ENCODE measurements around the gene FBRSL1.

FBRSL1 gene

DNA sequence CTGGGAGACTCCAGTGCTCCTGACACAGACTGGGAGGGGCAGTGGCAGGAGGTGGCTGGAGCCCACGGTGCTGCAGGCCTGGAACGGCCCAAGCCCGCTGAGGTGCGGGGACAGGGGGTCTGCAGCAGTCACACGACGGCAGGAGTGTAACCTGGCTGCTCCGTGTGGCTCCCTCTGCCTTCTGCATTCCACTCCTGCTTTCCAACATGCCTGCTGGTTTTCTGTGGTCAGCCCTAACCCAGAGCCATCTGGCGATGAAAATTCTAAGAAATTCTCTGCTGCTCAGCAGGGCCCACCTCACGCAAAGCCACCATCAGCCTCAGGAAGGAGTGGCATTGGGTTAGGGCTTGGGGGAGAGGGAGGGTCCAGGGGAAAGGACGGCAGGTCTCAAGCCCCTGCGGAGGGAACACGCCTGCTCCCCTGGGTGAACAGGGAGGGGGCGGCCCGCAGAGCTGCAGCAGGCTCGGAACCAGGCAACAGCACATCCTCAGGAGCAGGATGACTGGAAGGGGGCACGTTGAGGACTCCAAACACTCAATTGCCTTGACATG lies 5.0 kb upstream of the FBRSL1 start:
- DNase-seq: no peak

DNA sequence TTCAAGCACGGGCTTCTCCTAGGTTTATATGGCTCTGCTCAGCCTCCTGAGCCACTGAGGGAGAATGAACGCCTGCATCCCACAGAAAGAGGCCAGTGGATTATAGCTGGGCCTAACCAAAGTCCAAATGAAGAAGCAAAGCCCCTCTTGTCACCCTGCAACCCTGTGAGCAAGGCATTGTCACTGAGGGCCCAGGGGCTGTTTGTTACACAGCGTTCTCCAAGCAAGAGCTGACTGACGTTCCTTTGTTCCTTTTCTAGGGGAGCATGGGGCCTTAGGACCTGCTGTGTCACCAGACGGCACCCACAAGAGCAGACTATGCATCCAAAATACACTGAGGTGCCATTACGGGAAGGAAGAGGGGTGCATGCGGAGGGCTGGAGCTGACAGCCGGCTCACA lies 4.3 kb upstream of the FBRSL1 start:
- no peak for DNase-seq

DNA sequence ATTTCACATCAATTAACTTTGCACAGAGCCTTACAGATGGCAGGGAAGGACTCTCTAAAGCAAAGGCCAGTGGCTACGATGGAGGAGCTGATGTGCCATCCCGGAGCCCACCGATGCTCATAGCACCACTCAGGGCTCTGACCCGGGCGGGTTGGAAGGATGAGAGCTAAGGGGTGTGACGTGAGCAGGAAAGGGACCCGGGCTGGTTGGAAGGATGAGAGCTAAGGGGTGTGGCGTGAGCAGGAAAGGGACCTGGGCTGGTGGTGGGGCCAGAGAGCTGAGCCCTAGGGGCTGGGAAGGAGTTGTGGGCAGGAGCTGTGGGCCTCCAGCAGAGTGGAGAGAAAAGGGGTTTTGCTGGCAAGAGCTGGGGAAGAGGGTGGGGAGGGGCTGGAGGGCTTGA lies 3.8 kb upstream of the FBRSL1 start:
- no peak for DNase-seq

DNA sequence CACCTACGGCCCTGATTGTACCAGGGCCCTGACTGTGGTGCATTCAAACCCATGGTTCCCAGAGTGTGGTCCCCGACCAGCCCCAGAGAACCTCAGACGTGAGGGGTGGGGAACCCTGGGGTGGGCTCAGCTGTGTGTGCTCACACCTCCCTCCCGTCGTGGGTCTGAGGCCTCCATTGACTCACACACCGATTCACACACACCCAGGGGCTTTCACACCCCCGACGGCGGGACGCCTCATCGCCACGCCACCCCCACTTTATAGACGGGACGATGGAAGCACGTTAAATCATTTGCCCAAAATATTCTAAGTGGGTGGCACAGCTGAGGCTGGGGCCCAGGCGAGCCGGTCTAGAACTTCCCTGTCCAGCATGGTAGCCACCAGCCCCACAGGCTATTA lies 3.4 kb upstream of the FBRSL1 start:
- DNase-seq: no peak

DNA sequence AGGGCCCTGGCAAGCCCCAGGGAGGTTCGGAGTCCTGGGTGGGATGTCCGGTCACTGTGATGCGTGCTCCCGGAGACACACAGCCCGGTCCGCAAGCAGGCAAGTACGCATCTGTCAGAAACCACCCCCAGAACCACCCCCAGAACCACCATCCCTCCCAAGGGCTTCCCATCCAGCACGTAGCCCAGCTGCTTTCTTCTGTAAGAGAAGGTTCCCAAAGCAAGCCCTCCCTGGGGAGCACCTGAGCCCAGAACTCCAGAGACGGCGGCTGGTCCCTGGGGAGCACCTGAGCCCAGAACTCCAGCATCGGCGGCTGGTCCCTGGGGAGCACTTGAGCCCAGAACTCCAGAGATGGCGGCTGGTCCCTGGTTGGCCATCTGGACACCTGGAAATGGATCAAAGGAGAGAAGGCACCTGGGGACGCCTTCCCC lies 2.6 kb upstream of the FBRSL1 start:
- no peak for DNase-seq

DNA sequence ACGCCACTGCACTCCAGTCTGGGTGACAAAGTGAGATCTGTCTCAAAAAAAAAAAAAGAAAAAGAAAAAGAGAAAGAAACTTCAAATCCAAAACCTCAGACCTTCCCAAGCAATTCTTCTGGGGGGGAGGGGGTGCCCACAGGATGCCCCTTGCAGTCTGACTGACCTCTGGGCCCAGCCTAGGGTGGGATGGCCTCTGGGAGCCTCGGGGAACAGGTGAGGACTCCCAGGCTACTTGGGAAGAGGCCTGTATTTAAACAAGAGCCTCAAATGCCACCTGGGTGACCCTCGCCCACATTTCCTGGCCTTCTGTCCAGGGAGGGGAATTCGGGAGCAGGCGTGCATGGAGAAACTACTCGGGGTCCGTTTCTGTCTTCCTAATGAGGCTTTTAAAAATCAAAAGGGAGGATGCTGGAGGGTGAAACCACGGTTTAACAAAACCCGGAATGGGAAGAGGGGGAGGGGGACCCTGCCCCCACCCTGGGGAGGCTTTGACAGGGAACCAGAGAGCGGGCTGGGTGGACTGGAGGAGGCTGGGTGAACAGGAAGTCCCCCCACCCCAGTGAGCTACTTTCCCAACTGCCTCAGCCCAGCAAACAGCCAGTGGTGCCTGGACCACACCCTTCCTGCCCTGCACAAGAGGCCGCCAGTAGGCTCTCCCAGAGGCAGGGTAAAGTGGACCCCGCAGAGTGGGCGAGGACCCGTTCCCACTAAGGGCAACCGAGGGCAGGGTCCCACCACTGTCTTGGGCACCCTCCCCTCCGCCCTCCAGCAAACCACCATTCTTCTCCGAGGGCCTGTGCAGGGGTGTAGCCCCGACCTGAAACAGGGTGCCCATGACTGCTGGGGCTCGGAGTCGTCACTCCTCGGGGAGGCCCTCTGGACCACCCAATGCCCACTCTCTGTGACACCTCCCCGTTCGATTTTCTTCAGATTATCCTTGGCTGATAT lies 1.5 kb upstream of the FBRSL1 start:
- no peak for DNase-seq

DNA sequence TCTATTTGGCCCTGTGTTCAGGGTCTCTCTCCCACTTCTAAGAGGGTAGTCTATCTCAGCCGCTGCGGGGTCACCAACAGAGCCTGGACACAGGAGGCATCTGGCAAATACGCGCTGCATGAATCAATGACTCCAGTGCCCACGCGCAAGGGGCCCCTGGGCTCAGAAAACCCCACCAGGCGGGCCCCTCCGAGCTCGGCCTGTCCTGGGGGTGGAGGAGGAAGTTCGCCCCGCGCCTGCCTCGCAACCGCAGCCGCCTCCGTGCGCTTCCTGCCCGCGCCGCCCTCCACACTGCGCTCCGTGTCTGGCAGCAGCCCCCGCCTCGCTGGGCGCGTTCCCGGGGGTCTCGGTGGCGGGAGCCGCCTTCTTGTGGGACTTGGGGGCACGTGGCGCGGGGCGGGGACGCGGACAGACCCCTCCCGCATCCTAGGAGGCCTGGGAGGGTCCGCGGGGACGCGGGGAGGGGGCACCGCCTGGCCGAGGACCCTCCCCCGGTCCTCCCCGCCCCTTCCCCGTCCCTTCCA lies 811 bp upstream of the FBRSL1 start:
- no peak for DNase-seq

DNA sequence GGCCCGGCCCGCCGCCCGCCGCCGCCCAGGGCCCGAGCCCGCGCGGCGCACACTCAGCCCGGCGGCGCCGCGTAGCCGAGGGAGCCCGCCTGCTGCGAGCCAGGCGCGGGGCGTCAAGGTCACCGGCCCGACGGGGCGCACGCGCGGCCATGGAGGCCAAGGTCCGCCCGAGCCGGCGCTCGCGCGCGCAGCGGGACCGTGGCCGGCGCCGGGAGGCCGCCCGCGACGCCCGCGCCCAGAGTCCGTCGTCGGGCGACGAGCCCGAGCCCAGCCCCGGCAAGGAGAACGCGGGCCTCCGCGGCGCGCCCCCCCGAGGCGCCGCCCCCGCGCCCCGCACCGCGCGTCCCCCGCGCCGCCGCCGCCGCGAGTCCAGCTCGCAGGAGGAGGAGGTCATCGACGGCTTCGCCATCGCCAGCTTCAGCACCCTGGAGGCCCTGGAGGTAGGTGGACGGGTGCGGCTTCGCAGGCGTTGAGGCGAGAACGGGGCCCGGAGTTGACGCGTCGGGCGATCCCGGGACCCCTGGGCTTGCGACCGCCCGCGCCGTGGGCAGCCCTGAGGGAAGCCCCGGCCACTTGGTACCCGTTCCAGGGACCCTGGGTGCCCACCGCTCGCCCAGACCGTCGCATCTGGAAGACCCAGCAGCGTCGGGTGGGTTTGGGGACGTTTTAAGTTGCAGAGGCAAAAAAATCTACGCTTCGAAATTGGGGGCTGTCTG lies 629 bp downstream of the FBRSL1 start:
- DNase-seq: no peak

DNA sequence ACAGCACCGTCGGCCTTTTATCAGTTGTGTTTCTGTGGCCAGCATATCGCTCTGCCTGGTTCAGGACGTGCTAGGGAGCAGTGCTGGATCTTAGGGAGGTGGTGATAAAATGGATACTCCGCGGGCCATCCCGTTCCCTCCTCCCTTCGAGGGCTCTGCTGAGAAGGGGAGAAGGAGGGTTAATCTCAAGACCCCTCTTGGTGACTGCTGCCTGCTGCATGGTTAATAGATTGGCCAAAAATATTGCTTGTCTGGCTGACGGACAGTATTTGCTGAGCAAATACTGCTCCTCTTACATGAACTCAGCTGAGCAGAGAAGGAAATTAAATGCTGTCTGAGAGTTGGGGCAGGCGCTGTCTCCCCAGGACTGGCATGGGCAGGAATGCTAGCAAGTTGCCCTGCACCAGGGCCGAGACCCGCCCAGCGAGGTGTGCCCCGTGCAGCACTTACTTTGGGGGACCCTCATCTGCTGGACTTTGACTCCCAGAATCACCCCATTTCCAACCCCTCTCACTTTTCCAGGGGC lies 1.2 kb downstream of the FBRSL1 start:
- DNase-seq: no peak

DNA sequence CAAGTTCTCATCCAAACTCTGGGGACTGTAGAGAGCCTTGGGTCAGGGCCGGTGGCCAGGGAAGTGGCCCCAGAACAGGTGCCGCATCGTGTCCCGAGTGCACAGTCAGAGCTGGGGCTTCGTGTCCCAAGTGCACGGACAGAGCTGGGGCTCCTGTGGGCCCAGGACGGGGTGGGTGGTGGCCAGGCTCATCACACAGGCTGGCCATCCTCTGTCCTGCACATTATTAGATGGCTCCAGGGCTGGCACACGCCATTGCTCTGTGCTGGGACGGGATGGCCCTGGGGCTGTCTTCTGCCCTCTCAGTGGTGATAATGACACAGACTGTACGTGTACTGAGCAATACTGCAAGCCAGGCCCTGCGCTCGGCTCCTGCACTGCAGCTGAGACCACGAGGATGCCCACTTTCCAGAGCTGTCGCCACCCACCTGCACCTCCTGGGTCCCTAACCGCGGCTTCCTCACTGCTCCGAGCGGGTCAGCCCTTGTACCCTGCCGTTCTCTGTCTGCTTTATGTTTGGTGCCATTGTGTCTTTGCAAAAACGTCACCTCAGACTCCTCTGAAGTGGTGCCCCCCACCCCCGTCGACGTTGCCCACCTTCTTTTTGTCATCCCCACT lies 1.9 kb downstream of the FBRSL1 start:
- no peak for DNase-seq

DNA sequence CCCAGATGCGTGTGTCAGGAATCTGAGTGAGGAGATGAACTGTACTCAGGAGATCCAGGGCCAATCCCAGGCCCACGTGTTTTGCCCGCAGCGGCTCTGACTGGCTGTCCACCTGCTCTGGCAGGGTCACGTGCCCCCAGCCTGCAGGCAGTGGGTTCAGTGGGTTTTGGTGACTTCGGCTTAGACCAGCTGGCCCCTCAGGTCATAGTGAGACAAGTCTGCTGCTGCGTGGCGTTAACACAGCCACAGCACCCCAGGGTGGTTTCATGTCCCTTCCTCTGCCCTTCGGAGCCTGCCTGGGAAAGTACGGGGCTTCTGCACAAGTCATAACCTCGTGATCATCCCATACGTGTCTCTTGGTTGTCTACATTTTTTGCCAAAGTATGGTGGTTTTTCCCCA lies 2.6 kb downstream of the FBRSL1 start:
- DNase-seq: no peak

DNA sequence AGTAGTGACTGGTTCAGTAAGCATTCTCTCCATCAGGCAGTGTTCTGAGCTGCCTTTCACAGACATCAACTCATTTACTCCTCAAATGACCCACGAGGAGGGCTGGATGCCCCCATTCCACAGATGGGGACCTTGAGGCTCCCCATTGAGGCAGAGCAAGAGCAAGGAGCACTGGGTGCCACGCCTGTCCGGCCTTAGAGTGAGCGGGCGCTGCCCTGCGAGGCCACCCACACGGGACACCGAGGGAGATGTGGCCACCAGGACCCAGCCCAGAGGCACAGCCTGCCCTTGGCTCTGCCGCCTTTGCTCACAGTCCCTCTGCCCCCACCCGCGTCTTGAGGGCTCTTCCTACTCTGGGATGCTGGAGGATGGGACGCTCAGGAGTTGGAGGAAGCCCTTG lies 3.0 kb downstream of the FBRSL1 start:
- no peak for DNase-seq

DNA sequence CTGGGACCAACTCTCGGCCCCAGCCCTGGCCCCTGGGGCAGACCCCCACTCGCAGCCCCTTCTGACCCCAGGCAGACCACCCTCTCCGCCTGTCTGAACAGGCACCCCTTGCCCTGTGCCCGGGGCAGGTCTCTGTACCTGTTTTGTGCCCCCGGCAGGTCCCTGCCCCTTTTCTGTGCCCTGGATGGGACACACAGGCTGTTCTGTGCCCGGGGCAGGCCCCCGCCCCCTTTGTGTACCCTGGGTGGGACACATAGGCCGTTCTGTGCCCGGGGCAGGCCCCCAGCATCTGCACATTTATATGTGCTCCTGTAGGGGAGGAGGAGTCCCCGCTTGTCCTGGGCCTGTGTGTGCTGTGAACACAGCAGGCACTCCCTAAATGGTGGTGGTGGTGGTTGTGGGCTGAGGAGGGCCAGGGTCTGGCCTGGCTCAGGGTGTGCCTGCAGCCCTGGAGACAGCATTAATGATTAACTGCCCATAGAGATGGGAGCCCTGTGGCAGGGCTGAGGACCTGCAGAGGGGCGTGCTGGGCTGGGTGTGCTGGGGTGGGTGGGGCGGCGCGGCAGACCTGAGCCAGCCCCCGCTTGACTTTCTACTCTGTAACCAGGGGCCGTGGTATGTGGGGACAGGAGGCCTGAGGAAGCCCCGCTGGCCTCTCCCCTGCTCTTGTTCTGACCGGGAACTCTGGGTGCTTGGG lies 3.7 kb downstream of the FBRSL1 start:
- no peak for DNase-seq

DNA sequence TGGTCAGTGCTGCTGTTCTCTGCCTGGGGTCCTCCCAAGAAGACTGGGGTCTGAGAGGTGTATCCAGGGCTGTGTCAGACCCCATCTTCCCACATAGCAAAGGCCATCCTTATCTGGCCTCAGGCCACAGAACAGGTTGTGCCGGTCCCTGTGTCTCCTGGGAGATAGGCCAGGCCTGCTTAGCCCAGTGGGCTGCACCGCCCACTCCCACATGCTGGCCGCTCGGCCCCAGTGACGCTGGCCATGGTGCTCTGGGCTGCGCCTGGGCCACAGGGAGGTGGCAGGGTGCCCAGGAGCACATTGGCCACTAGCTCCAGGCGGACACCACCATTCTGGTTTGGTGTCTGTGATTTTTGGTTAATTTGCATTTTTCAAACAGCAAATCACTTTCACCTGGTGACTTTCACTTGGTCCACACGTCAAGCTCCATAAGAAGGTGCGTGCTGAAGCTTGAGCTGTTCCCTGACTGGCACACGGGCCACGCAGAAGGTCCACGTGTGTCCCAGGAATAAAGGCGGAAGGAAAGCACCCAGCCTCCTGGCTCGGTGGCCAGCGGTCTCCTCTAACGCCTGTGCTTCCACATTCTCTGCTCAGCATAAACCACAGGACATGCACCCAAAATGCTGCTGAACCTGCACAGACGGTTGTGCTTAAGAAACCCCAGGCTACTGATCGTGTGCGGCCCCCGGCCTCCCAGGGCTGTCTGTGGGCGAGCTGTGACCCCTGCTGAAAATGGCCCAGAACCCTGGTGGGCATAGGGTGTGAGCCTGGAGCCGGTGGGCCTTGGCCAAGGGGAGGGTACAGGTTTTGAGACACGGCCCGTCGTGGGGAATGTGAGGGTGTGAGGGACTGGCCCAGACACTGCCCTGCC lies 4.6 kb downstream of the FBRSL1 start:
- DNase-seq: no peak

DNA sequence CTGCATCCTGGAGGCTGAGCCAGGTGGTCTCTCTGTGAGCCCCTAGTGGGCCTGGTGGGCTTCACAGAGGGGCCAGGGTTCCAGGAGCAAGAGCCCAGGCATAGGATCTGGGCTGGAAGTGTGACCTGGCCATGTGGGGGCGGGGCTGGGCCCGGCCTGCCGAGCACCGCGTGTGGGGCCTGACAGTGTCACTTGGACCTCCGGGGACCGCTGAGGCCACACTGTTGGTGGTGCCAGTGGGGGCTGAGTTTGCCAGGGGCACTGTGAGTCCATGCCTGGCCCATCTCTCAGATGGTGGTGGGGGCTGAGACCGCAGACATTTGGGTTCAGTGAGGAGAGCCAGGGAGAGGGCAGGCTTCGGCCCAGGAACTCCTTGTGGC lies 5.2 kb downstream of the FBRSL1 start:
- DNase-seq: no peak

DNA sequence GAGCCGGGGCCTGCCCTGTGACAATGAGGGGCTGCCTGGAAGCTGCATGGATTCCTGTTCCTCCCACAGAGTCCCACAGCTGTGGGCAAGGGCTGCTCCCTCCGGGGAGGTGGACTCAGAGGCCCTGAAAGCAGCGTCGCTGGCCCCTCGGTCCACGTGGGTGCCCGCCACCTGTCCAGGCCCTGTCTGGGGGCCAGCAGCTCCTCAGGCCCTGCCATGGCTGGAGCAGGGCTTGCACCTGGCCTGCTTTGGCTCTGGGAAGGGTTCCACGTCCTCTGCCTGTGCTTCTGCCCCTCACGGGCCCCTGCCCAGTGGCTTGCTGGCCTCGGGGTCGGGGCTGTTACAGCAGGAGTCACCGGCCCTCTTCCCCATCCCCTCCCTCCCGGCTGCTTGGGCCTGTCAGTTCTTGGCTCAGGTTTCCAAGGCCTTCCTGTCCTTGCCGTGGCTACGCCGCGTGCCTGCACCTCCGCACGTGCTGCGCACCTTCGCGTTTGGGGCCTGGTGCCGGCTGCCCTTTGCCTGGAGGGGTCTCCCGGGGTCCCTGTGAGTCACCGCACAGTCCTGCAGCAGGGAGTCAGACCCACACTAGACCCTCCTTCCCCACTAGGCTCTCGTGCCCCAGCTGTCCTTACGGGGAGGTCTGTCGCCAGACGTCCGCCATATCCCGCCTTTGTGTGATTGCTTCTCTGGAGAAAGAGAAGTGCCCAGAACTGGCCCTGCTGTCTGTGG lies 5.8 kb downstream of the FBRSL1 start:
- DNase-seq: no peak

DNA sequence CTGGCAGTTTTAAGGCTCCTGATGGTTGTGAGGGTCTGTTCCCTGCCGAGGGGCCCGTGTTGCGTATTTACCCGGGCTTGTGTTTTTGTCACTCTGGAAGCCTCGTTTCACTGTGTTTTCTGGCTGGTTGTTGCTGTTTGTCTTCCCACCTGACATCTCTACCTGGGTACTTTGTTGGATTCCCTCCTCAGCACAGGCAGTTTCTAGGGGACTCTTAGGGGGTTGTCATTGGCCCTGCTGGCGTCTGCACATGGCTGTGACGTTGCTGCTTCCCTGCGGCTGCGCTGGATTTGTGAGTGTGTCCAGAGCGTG lies 6.4 kb downstream of the FBRSL1 start:
- no peak for DNase-seq

DNA sequence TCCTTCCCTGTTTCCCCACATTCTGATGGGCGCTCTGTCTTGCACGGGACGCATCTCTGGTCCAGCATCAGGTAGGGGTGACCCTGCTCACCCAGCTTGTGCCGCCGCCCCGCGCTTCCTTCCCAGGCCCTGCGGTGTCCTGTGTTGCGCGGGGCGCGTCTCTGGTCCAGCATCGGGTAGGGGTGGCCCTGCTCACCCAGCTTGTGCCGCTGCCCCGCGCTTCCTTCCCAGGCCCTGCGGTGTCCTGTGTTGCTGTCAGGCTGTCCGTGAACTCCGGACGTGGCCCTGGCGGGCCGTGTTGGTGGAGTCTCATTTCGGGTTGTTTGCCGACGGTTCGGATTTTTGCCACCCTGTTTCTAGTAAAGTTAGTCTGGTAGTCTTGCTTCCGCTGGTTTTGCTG lies 6.8 kb downstream of the FBRSL1 start:
- no peak for DNase-seq

DNA sequence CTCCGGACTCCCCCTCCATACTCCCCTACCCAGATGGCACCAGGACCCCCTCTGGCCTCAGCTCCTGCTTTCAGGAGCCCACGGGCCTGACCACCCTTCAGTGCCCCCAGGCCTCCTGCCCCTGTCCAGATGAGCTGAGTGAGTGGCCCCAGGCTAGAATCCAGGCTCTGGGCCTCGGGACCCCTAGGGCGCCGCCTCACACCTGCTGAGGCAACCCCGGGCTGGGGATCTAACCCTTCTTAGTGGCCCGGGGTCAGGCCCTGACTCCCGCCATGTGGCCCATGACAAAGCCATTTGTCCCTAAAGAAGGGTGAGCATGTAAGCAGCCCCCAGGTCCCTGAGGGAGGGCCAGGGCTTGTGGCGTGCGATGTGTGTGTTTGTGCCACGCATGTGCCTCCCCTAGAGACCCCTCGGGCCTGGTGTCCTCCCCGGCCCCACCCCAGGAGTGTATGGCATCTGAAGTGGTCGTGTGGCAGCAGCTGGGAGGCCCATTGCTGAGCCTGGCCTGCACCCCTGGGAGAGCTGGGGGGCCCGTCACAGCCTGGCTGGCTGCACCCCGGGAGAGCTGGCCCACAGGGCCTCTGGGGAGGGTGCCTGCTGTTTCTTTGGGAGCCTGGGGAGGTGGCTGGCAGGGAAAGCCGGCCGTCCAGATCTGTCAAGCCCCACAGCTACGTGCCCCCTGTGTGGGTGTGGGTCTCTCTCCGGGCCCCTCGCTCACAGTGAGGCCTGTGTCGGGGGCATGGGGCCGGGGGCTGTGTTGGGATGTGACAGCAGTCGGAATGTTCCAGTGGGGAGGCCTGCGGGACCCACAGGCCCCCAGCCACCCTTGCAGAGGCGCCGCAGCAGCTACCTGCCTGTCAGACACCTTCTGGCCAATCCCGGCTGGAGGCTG lies 7.8 kb downstream of the FBRSL1 start:
- DNase-seq: no peak

DNA sequence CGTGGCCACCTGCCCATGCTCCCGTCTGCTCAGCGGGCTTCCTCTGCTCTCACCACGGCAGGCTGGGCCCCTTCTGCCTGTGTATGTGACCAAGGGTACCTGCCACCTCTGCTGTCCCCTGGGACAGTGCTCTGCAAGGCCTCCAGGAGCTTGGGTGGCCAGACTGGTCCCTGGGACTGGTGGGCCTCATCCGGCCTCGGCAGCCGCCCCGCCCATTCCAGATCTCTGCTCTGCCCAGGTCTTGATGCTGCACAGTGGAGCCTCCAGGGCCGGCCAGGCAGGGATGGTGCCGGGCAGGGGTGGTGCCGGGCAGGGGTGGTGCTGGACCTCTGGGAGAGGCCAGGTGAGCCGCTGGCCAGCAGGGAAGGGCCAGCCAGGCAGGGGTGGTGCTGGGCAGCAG lies 9.0 kb downstream of the FBRSL1 start:
- no peak for DNase-seq
